K562 (cell line): Measurements from ENCODE around the gene ABHD16A. TPM values are rescaled to one million over a fixed set of nuclear protein-coding genes. Genes with fewer than 3 reads are reported as not detected.

Source experiments
- ARID1B ChIP-seq: fragments of 450-650 bp; IDR thresholded peaks from 2 replicates; pipeline ENCODE4 v1.6.1; 2016; ENCODE audit warnings: antibody characterized with exemption, mild to moderate bottlenecking, inconsistent platforms
- CBFA2T3 ChIP-seq: fragments of 450-650 bp; IDR thresholded peaks from 2 replicates; pipeline ENCODE4 v1.6.1; 2017
- CBX5 ChIP-seq: IDR thresholded peaks from 2 replicates; pipeline ENCODE4 v1.6.1; 2014; ENCODE audit warnings: low read depth, borderline replicate concordance
- ELF4 ChIP-seq: fragments of 450-650 bp; formaldehyde crosslinking; IDR thresholded peaks from 2 replicates; pipeline ENCODE4 v1.4.0; 2022; ENCODE audit warnings: missing genetic modification characterization
- ETV5 ChIP-seq: sonication (generic); formaldehyde crosslinking; IDR thresholded peaks from 2 replicates; pipeline ENCODE4 v1.4.0; 2020; ENCODE audit warnings: low read depth, mild to moderate bottlenecking, missing genetic modification reagents
- ETV6 ChIP-seq, 3 experiments: fragments of 150-350 bp in 1 of 3; sonication (generic) in 1 of 3; formaldehyde crosslinking in 1 of 3; IDR thresholded peaks; 2 replicates each; pipeline versions ENCODE4 v1.6.1 to v1.8.0; 2014 to 2022; ENCODE audit warnings: borderline replicate concordance in 2 of 3, low read depth in 2 of 3, antibody characterized with exemption in 1 of 3, low read length in 1 of 3, mild to moderate bottlenecking in 1 of 3, missing genetic modification reagents in 1 of 3
- HDGF ChIP-seq: fragments of 450-650 bp; IDR thresholded peaks from 2 replicates; pipeline ENCODE4 v1.6.1; 2016
- HIVEP1 ChIP-seq: fragments of 250-450 bp; sonication (Bioruptor Pico); IDR thresholded peaks from 2 replicates; pipeline ENCODE4 v1.4.0; 2020; ENCODE audit warnings: mild to moderate bottlenecking
- HMBOX1 ChIP-seq: sonication (generic); IDR thresholded peaks from 2 replicates; pipeline ENCODE4 v1.6.1; 2016
- HNRNPK ChIP-seq: fragments of 200-400 bp; formaldehyde crosslinking; IDR thresholded peaks from one replicate; pipeline ENCODE4 v1.6.1; 2018; ENCODE audit warnings: mild to moderate bottlenecking, low read depth, low read length; ENCODE audit not compliant: poor library complexity, severe bottlenecking
- KDM1A ChIP-seq, 2 experiments: fragments of 450-650 bp; IDR thresholded peaks; 2 replicates each; pipeline ENCODE4 v1.6.1; 2016; ENCODE audit warnings: mild to moderate bottlenecking in 2 of 2
- MIER1 ChIP-seq: fragments of 450-650 bp; IDR thresholded peaks from 2 replicates; pipeline ENCODE4 v1.6.1; 2016; ENCODE audit warnings: antibody characterized with exemption, mild to moderate bottlenecking, low read depth
- MTA2 ChIP-seq: fragments of 450-650 bp; IDR thresholded peaks from 2 replicates; pipeline ENCODE4 v1.6.1; 2016; ENCODE audit warnings: low read depth
- MYNN ChIP-seq, 2 experiments: sonication (generic); formaldehyde crosslinking in 1 of 2; IDR thresholded peaks; 2 replicates each; pipeline versions ENCODE4 v1.5.0 to v1.6.1; 2016 to 2020; ENCODE audit warnings: antibody characterized with exemption in 1 of 2, missing genetic modification reagents in 1 of 2
- NFXL1 ChIP-seq: fragments of 450-650 bp; formaldehyde crosslinking; IDR thresholded peaks from 2 replicates; pipeline ENCODE4 v1.4.0; 2021; ENCODE audit warnings: mild to moderate bottlenecking
- PHF21A ChIP-seq: fragments of 450-650 bp; IDR thresholded peaks from 2 replicates; pipeline ENCODE4 v1.6.1; 2017; ENCODE audit warnings: low read depth, borderline replicate concordance
- PRMT5 ChIP-seq: sonication (generic); formaldehyde crosslinking; IDR thresholded peaks from 2 replicates; pipeline ENCODE4 v1.5.0; 2020; ENCODE audit warnings: missing genetic modification reagents
- SAFB2 ChIP-seq: fragments of 200-400 bp; formaldehyde crosslinking; IDR thresholded peaks from 2 replicates; pipeline ENCODE4 v1.6.1; 2018; ENCODE audit warnings: borderline replicate concordance, low read length, low read depth, moderate library complexity; ENCODE audit not compliant: severe bottlenecking
- TAF1 ChIP-seq: IDR thresholded peaks from 2 replicates; pipeline ENCODE4 v1.6.1; 2011; ENCODE audit warnings: mild to moderate bottlenecking, low read length, moderate library complexity; ENCODE audit not compliant: insufficient read depth, control insufficient read depth, severe bottlenecking; ENCODE audit errors: extremely low read depth
- TAL1 ChIP-seq: fragments of 450-650 bp; IDR thresholded peaks from 2 replicates; pipeline ENCODE4 v1.6.1; 2016; ENCODE audit warnings: mild to moderate bottlenecking
- ZNF133 ChIP-seq: fragments of 250-450 bp; sonication (Bioruptor Pico); IDR thresholded peaks from 2 replicates; pipeline ENCODE4 v1.4.0; 2020; ENCODE audit warnings: mild to moderate bottlenecking
- ZNF24 ChIP-seq: fragments of 450-650 bp; IDR thresholded peaks from 2 replicates; pipeline ENCODE4 v1.6.1; 2016
- polyA plus RNA-seq, 8 experiments: library from polyadenylated mRNA; depleted of rRNA in 4 of 8; stranded (reverse) in 5 of 8; unstranded in 3 of 8; fragments of >200 nt; fragmentation: Nextera tagmentation in 2 of 8; fragmentation: Illumina TruSeq in 1 of 8; extraction: Ambion mirVana in 2 of 8; extraction: Trizol in 1 of 8; gene quantifications; 2 replicates each; pipeline versions ENCODE4 v1.2.1 to v1.2.3, GENCODE V29; 2011 to 2014; ENCODE audit warnings: inconsistent platforms in 1 of 8, missing spikeins in 1 of 8
- total RNA-seq, 7 experiments: library from RNA; depleted of rRNA in 6 of 7; stranded (reverse); fragments of >200 nt in 6 of 7; fragmentation: Illumina TruSeq in 2 of 7; extraction: Trizol in 2 of 7; gene quantifications; 2 replicates each; pipeline versions ENCODE4 v1.2.1 to v1.2.3, GENCODE V29; 2011 to 2021; ENCODE audit warnings: low replicate concordance in 1 of 7
- TF ChIP-seq, protein P1 (sequence below): fragments of 250-450 bp; sonication (Bioruptor Pico); IDR thresholded peaks from 2 replicates; pipeline ENCODE4 v1.8.0; 2022; ENCODE audit warnings: inconsistent platforms
- TF ChIP-seq, protein P2 (sequence below), 3 experiments: IDR thresholded peaks in 2 of 3; conservative IDR thresholded peaks in 1 of 3; 2 replicates each; pipeline ENCODE4 v1.5.1; 2011 to 2012; ENCODE audit warnings: low read length in 3 of 3, mild to moderate bottlenecking in 3 of 3, control low read depth in 2 of 3, improper control_type of control experiment in 1 of 3, inconsistent platforms in 1 of 3, low read depth in 1 of 3, mixed read lengths in 1 of 3, moderate library complexity in 1 of 3; ENCODE audit not compliant: insufficient read depth in 2 of 3
- TF ChIP-seq, protein P3 (sequence below): sonication (generic); formaldehyde crosslinking; IDR thresholded peaks from 2 replicates; pipeline ENCODE4 v1.9.0; 2022; ENCODE audit warnings: mild to moderate bottlenecking, missing genetic modification reagents

The ABHD16A gene
- total and polyA plus RNA-seq, 9 of the 15 experiments (the other 6 are each of a cell fraction or from before 2014, with no cell fraction given), result 25.8 to 120 (median 81.6) TPM

- 0 out of 2 replicates have a peak, but pooled peaks have one; percentile 14 for TF ChIP-seq ZNF24
- no peak for TF ChIP-seq ETV6 (IDR thresholded peaks at IDR 0.05; ENCODE audit: borderline replicate concordance in 1 of 2, low read depth in 2 of 2, low read length in 1 of 2)
- TF ChIP-seq ETV6 (CRISPR knock-in tag; IDR thresholded peaks at IDR 0.05; ENCODE audit: borderline replicate concordance), result no peak
- peak; percentile 51; the same call in 1 of the 2 replicates for TF ChIP-seq MYNN (IDR thresholded peaks at IDR 0.05)
- TF ChIP-seq MYNN (CRISPR knock-in tag; IDR thresholded peaks at IDR 0.05), result no peak
- TF ChIP-seq HIVEP1 (CRISPR knock-in tag), result no peak
- TF ChIP-seq, protein P1, sequence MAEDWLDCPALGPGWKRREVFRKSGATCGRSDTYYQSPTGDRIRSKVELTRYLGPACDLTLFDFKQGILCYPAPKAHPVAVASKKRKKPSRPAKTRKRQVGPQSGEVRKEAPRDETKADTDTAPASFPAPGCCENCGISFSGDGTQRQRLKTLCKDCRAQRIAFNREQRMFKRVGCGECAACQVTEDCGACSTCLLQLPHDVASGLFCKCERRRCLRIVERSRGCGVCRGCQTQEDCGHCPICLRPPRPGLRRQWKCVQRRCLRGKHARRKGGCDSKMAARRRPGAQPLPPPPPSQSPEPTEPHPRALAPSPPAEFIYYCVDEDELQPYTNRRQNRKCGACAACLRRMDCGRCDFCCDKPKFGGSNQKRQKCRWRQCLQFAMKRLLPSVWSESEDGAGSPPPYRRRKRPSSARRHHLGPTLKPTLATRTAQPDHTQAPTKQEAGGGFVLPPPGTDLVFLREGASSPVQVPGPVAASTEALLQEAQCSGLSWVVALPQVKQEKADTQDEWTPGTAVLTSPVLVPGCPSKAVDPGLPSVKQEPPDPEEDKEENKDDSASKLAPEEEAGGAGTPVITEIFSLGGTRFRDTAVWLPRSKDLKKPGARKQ (CRISPR knock-in tag), result no peak
- peak; percentile 67; the same call in 1 of the 2 replicates for TF ChIP-seq TAL1
- TF ChIP-seq, protein P2, sequence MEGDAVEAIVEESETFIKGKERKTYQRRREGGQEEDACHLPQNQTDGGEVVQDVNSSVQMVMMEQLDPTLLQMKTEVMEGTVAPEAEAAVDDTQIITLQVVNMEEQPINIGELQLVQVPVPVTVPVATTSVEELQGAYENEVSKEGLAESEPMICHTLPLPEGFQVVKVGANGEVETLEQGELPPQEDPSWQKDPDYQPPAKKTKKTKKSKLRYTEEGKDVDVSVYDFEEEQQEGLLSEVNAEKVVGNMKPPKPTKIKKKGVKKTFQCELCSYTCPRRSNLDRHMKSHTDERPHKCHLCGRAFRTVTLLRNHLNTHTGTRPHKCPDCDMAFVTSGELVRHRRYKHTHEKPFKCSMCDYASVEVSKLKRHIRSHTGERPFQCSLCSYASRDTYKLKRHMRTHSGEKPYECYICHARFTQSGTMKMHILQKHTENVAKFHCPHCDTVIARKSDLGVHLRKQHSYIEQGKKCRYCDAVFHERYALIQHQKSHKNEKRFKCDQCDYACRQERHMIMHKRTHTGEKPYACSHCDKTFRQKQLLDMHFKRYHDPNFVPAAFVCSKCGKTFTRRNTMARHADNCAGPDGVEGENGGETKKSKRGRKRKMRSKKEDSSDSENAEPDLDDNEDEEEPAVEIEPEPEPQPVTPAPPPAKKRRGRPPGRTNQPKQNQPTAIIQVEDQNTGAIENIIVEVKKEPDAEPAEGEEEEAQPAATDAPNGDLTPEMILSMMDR (IDR thresholded peaks at IDR 0.05 in 2 of 3, conservative IDR thresholded peaks at IDR 0.05 in 1 of 3; ENCODE audit: insufficient read depth in 2 of 3, low read depth in 1 of 3, low read length in 3 of 3), result 0 out of 6 replicates have a peak, but pooled peaks of 1 of the 3 experiments have one; percentile 10
- peak; percentile 97 for TF ChIP-seq HDGF
- TF ChIP-seq HMBOX1, result no peak
- no peak for TF ChIP-seq ETV5 (CRISPR knock-in tag)
- TF ChIP-seq NFXL1 (CRISPR knock-in tag), result 0 out of 2 replicates have a peak, but pooled peaks have one; percentile 43
- TF ChIP-seq HNRNPK, result no peak
- TF ChIP-seq MIER1, result 0 out of 2 replicates have a peak, but pooled peaks have one; percentile 35
- TF ChIP-seq MTA2, result peak; percentile 60
- no peak for TF ChIP-seq PRMT5
- peak; percentile 83 for TF ChIP-seq CBFA2T3
- TF ChIP-seq CBX5, result no peak
- TF ChIP-seq ZNF133 (CRISPR knock-in tag), result 0 out of 2 replicates have a peak, but pooled peaks have one; percentile 21
- peak in 1 of 2 experiments; percentile 35; a peak in 1 of 4 replicates for TF ChIP-seq KDM1A (IDR thresholded peaks at IDR 0.05)
- peak; percentile 32; the same call in 1 of the 2 replicates for TF ChIP-seq PHF21A
- TF ChIP-seq ELF4 (CRISPR knock-in tag), result peak; percentile 81; the same call in 1 of the 2 replicates
- no peak for TF ChIP-seq SAFB2
- peak; percentile 91 for TF ChIP-seq ARID1B
- TF ChIP-seq, protein P3, sequence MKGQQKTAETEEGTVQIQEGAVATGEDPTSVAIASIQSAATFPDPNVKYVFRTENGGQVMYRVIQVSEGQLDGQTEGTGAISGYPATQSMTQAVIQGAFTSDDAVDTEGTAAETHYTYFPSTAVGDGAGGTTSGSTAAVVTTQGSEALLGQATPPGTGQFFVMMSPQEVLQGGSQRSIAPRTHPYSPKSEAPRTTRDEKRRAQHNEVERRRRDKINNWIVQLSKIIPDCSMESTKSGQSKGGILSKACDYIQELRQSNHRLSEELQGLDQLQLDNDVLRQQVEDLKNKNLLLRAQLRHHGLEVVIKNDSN (CRISPR knock-in tag), result 0 out of 2 replicates have a peak, but pooled peaks have one; percentile 29
- TF ChIP-seq TAF1, result peak; percentile 1
These were observed 16.6 kb downstream of the ABHD16A start (continued) for GRCh38 chr6:31686483-31686882.
